KMS-11 (cell line): ENCODE data around the gene BPIFB1.

Source experiments
- H2AFZ ChIP-seq: fragments of 200-600 bp; sonication (generic); 2 replicates; pipeline ENCODE4 v1.6.1; 2016; ENCODE audit warnings: antibody characterized with exemption, mixed run types, low read depth
- H3K27ac ChIP-seq: fragments of 200-600 bp; sonication (generic); 2 replicates; pipeline ENCODE4 v1.6.1; 2016; ENCODE audit warnings: mild to moderate bottlenecking, mixed run types
- H3K27me3 ChIP-seq: fragments of 200-600 bp; sonication (generic); 2 replicates; pipeline ENCODE4 v1.6.1; 2017; ENCODE audit warnings: mild to moderate bottlenecking, low read depth, mixed run types, moderate library complexity; ENCODE audit not compliant: insufficient read depth
- H3K36me3 ChIP-seq: fragments of 200-600 bp; sonication (generic); 2 replicates; pipeline ENCODE4 v1.6.1; 2017; ENCODE audit warnings: mild to moderate bottlenecking, mixed run types; ENCODE audit not compliant: insufficient read depth
- H3K4me1 ChIP-seq: fragments of 200-600 bp; sonication (generic); 2 replicates; pipeline ENCODE4 v1.6.1; 2016; ENCODE audit warnings: mild to moderate bottlenecking, low read depth, mixed run types; ENCODE audit not compliant: poor library complexity, severe bottlenecking
- H3K4me2 ChIP-seq: fragments of 200-600 bp; sonication (generic); 2 replicates; pipeline ENCODE4 v1.7.0; 2016; ENCODE audit warnings: mild to moderate bottlenecking, mixed run types
- H3K4me3 ChIP-seq: fragments of 200-600 bp; sonication (generic); IDR thresholded peaks from 2 replicates; pipeline ENCODE4 v1.6.1; 2017; ENCODE audit warnings: low read depth, low read length, mixed read lengths; ENCODE audit not compliant: insufficient read depth
- H3K79me2 ChIP-seq: fragments of 200-600 bp; sonication (generic); 2 replicates; pipeline ENCODE4 v1.6.1; 2016; ENCODE audit warnings: low read depth, mixed run types; ENCODE audit not compliant: insufficient read depth
- H3K9ac ChIP-seq: fragments of 200-600 bp; sonication (generic); 2 replicates; pipeline ENCODE4 v1.6.1; 2016; ENCODE audit warnings: mild to moderate bottlenecking, mixed run types
- H4K20me1 ChIP-seq: fragments of 200-600 bp; sonication (generic); 2 replicates; pipeline ENCODE4 v1.6.1; 2016; ENCODE audit warnings: mild to moderate bottlenecking, mixed run types; ENCODE audit not compliant: insufficient read depth
- TF ChIP-seq, protein P1 (sequence below): fragments of 200-600 bp; sonication (generic); conservative IDR thresholded peaks from 2 replicates; pipeline ENCODE4 v1.6.1; 2017; ENCODE audit warnings: low read depth, mild to moderate bottlenecking, antibody characterized with exemption, low read length, moderate library complexity, mixed read lengths

BPIFB1 gene

GRCh38 chr20:33242319-33243100, 40.5 kb upstream of the BPIFB1 start:
- Histone ChIP-seq H3K4me3 (no peak overlapping the region), H3K27ac (no peak overlapping the region), H3K4me1 (no peaks in the 10 kb centered on the region), H4K20me1 (no peaks in the 10 kb centered on the region), H3K27me3 (no peaks in the 10 kb centered on the region), H3K79me2 (no peaks in the 10 kb centered on the region), H2AFZ (no peak overlapping the region), H3K9ac (no peak overlapping the region), H3K4me2 (no peak overlapping the region), H3K36me3 (no peaks in the 10 kb centered on the region)
- TF ChIP-seq, protein P1, sequence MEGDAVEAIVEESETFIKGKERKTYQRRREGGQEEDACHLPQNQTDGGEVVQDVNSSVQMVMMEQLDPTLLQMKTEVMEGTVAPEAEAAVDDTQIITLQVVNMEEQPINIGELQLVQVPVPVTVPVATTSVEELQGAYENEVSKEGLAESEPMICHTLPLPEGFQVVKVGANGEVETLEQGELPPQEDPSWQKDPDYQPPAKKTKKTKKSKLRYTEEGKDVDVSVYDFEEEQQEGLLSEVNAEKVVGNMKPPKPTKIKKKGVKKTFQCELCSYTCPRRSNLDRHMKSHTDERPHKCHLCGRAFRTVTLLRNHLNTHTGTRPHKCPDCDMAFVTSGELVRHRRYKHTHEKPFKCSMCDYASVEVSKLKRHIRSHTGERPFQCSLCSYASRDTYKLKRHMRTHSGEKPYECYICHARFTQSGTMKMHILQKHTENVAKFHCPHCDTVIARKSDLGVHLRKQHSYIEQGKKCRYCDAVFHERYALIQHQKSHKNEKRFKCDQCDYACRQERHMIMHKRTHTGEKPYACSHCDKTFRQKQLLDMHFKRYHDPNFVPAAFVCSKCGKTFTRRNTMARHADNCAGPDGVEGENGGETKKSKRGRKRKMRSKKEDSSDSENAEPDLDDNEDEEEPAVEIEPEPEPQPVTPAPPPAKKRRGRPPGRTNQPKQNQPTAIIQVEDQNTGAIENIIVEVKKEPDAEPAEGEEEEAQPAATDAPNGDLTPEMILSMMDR = no peak

DNA sequence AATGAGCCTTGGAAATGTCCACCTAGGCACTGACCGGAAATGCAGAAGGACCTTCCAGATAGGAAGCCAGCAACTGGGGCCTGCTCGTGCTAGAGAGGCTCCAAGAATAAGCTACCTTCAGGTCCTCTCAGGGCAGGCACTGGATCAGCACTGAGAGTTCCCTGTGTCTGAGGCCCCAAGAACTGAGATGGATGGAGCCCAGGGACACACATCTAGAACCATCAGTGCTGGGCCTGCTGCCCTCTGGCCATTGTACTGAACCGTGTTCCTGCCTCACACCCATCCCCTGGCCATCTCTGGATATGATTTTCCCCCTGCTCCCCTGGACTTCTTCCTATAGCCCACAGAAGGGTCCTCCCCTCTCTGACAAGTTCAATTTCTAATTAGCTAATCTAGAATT, 36.9 kb upstream of the BPIFB1 start:
- no peak overlapping the region for H3K9ac ChIP-seq
- H3K4me2 ChIP-seq = no peak overlapping the region

DNA sequence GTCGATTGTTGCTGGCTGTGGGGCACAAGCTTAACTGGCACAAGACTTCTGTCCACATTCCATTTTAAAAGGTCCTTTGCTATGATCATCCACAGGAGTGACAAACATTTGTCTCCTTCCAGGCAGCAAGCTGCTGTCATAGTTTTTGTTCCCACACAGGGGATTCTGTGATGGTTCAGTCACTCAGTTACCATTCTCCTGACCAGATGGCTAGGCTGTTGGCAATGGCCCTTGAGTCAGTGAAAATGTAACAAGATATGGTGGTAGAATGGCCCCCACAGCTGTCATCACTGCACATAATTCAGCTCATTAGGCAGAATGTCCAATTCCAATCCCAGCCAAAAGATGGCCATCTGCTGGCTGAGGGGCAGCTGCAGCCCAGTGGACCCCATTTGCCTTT, 33.6 kb upstream of the BPIFB1 start:
- no peak overlapping the region for H2AFZ ChIP-seq
- no peaks in the 10 kb centered on the region for H3K36me3 ChIP-seq
- no peak overlapping the region for H3K9ac ChIP-seq
- no peak overlapping the region for H3K4me2 ChIP-seq
- H4K20me1 ChIP-seq = no peaks in the 10 kb centered on the region
- no peaks in the 10 kb centered on the region for H3K79me2 ChIP-seq
- H3K4me3 ChIP-seq = no peak overlapping the region
- TF ChIP-seq, protein P1 = no peak
- H3K27ac ChIP-seq = no peak overlapping the region
- H3K27me3 ChIP-seq = no peaks in the 10 kb centered on the region
- H3K4me1 ChIP-seq = no peaks in the 10 kb centered on the region

More for the DNA sequence above, 36.9 kb upstream of the BPIFB1 start:
- Histone ChIP-seq H3K27me3 (no peaks in the 10 kb centered on the region), H2AFZ (no peak overlapping the region), H3K27ac (no peak overlapping the region), H3K4me3 (no peak overlapping the region), H4K20me1 (no peaks in the 10 kb centered on the region), H3K79me2 (no peaks in the 10 kb centered on the region), H3K4me1 (no peaks in the 10 kb centered on the region), H3K36me3 (no peaks in the 10 kb centered on the region)
- TF ChIP-seq, protein P1 = no peak

- Histone ChIP-seq H3K9ac (no peak overlapping the region), H3K27me3 (no peaks in the 10 kb centered on the region), H3K4me3 (no peak overlapping the region), H3K27ac (no peak overlapping the region), H4K20me1 (no peaks in the 10 kb centered on the region), H3K4me2 (no peak overlapping the region), H2AFZ (no peak overlapping the region), H3K4me1 (no peaks in the 10 kb centered on the region), H3K36me3 (no peaks in the 10 kb centered on the region), H3K79me2 (no peaks in the 10 kb centered on the region)
- TF ChIP-seq, protein P1 = no peak
These were observed 32.3 kb upstream of the BPIFB1 start for GRCh38 chr20:33250666-33251065.
